HEK293 (cell line): ENCODE data around the gene IL3RA.

Source experiments
- CTCF ChIA-PET: fragments of 350-600 bp; formaldehyde crosslinking; extraction: SDS; loops from one replicate; lab custom pipeline; 2021; ENCODE audit warnings: antibody characterized with exemption; lab: Yijun Ruan, JAX
- POLR2A ChIA-PET: fragments of 300-600 bp; formaldehyde crosslinking; extraction: SDS; loops from one replicate; lab custom pipeline; 2020; ENCODE audit warnings: antibody characterized with exemption, inconsistent platforms; lab: Yijun Ruan, JAX
- H3K27ac ChIP-seq: fragments of 200-500 bp; sonication (Bioruptor generic); 2 replicates; pipeline ENCODE4 v1.5.1; 2014; ENCODE audit warnings: low read depth, low read length, control low read depth, inconsistent platforms; ENCODE audit errors: extremely low read depth
- H3K36me3 ChIP-seq, 2 experiments: fragments of 200-500 bp in 1 of 2; sonication (Bioruptor generic) in 1 of 2; 1 replicate in 1 of 2; 2 replicates in 1 of 2; pipeline ENCODE4 v1.5.1; 2014 to 2017; ENCODE audit warnings: inconsistent platforms in 2 of 2, low read length in 2 of 2; ENCODE audit not compliant: control insufficient read depth in 2 of 2, insufficient read depth in 1 of 2
- H3K4me1 ChIP-seq: fragments of 200-500 bp; sonication (Bioruptor generic); 2 replicates; pipeline ENCODE4 v1.5.1; 2014; ENCODE audit warnings: mild to moderate bottlenecking, low read length, inconsistent platforms; ENCODE audit not compliant: control insufficient read depth, insufficient read depth
- H3K4me3 ChIP-seq: 2 replicates; pipeline ENCODE4 v1.5.1; 2011; ENCODE audit warnings: low read depth, mild to moderate bottlenecking, control low read depth, low read length, moderate library complexity
- H3K9me3 ChIP-seq: fragments of 200-500 bp; sonication (Bioruptor generic); 2 replicates; pipeline ENCODE4 v1.5.1; 2014; ENCODE audit warnings: low read depth, low read length, inconsistent platforms; ENCODE audit not compliant: control insufficient read depth, insufficient read depth
- EGR2 ChIP-seq: fragments of 450-650 bp; formaldehyde crosslinking; IDR thresholded peaks from 2 replicates; pipeline ENCODE4 v1.5.1; 2016; ENCODE audit warnings: low read depth, missing biosample characterization, missing genetic modification characterization
- GLIS2 ChIP-seq: fragments of 450-650 bp; formaldehyde crosslinking; IDR thresholded peaks from 2 replicates; pipeline ENCODE4 v1.5.1; 2016; ENCODE audit warnings: missing biosample characterization, missing genetic modification characterization
- KLF8 ChIP-seq: fragments of 450-650 bp; formaldehyde crosslinking; IDR thresholded peaks from 2 replicates; pipeline ENCODE4 v1.5.1; 2016; ENCODE audit warnings: missing biosample characterization, missing genetic modification characterization
- OSR2 ChIP-seq: fragments of 450-650 bp; formaldehyde crosslinking; IDR thresholded peaks from 2 replicates; pipeline ENCODE4 v1.5.1; 2016; ENCODE audit warnings: missing biosample characterization, missing genetic modification characterization
- PATZ1 ChIP-seq: fragments of 450-650 bp; formaldehyde crosslinking; IDR thresholded peaks from 2 replicates; pipeline ENCODE4 v1.5.1; 2016; ENCODE audit warnings: missing biosample characterization, missing genetic modification characterization
- PRDM1 ChIP-seq: fragments of 450-650 bp; formaldehyde crosslinking; IDR thresholded peaks from 2 replicates; pipeline ENCODE4; 2016; ENCODE audit warnings: missing biosample characterization, missing genetic modification characterization
- ZFHX2 ChIP-seq: fragments of 450-650 bp; formaldehyde crosslinking; conservative IDR thresholded peaks from 2 replicates; pipeline ENCODE4 v1.5.1; 2016; ENCODE audit warnings: missing biosample characterization, missing genetic modification characterization
- ZFP41 ChIP-seq: fragments of 450-650 bp; formaldehyde crosslinking; IDR thresholded peaks from 2 replicates; pipeline ENCODE4 v1.5.1; 2016; ENCODE audit warnings: missing biosample characterization, missing genetic modification characterization, borderline replicate concordance
- ZNF114 ChIP-seq: fragments of 450-650 bp; formaldehyde crosslinking; IDR thresholded peaks from 2 replicates; pipeline ENCODE4 v1.5.0; 2017; ENCODE audit warnings: missing biosample characterization, missing genetic modification characterization
- ZNF24 ChIP-seq: fragments of 450-650 bp; formaldehyde crosslinking; IDR thresholded peaks from 2 replicates; pipeline ENCODE4 v1.5.1; 2016; ENCODE audit warnings: missing biosample characterization, missing genetic modification characterization
- ZNF274 ChIP-seq, 2 experiments: fragments of 200-500 bp in 1 of 2; fragments of 450-650 bp in 1 of 2; sonication (Bioruptor generic) in 1 of 2; formaldehyde crosslinking in 1 of 2; IDR thresholded peaks; 2 replicates each; pipeline versions ENCODE4 v1.5.1 to v1.6.1; 2014 to 2016; ENCODE audit warnings: borderline replicate concordance in 1 of 2, inconsistent platforms in 1 of 2, low read length in 1 of 2, missing biosample characterization in 1 of 2, missing genetic modification characterization in 1 of 2
- ZNF426 ChIP-seq: fragments of 450-650 bp; formaldehyde crosslinking; IDR thresholded peaks from 2 replicates; pipeline ENCODE4 v1.5.1; 2017; ENCODE audit warnings: missing biosample characterization, missing genetic modification characterization, mild to moderate bottlenecking, inconsistent platforms, moderate library complexity
- ZNF48 ChIP-seq: fragments of 450-650 bp; formaldehyde crosslinking; IDR thresholded peaks from 2 replicates; pipeline ENCODE4 v1.5.1; 2016; ENCODE audit warnings: missing biosample characterization, missing genetic modification characterization
- ZNF596 ChIP-seq: fragments of 450-650 bp; IDR thresholded peaks from 2 replicates; pipeline ENCODE4 v1.5.0; 2018; ENCODE audit warnings: missing biosample characterization, mild to moderate bottlenecking, missing genetic modification characterization, moderate library complexity
- ZNF629 ChIP-seq: fragments of 450-650 bp; formaldehyde crosslinking; IDR thresholded peaks from 2 replicates; pipeline ENCODE4 v1.5.1; 2017; ENCODE audit warnings: missing biosample characterization, missing genetic modification characterization
- ZNF658 ChIP-seq: fragments of 450-650 bp; formaldehyde crosslinking; IDR thresholded peaks from 2 replicates; pipeline ENCODE4; 2016; ENCODE audit warnings: missing biosample characterization, missing genetic modification characterization
- ZNF664 ChIP-seq: fragments of 450-650 bp; formaldehyde crosslinking; IDR thresholded peaks from 2 replicates; pipeline ENCODE4 v1.5.1; 2016; ENCODE audit warnings: missing biosample characterization, missing genetic modification characterization
- ZSCAN16 ChIP-seq: fragments of 450-650 bp; formaldehyde crosslinking; IDR thresholded peaks from 2 replicates; pipeline ENCODE4 v1.5.1; 2016; ENCODE audit warnings: missing biosample characterization, missing genetic modification characterization
- TF ChIP-seq, protein P1 (sequence below): fragments of 450-650 bp; formaldehyde crosslinking; IDR thresholded peaks from 2 replicates; pipeline ENCODE4 v1.5.1; 2016; ENCODE audit warnings: missing biosample characterization, missing genetic modification characterization

The IL3RA gene

DNA sequence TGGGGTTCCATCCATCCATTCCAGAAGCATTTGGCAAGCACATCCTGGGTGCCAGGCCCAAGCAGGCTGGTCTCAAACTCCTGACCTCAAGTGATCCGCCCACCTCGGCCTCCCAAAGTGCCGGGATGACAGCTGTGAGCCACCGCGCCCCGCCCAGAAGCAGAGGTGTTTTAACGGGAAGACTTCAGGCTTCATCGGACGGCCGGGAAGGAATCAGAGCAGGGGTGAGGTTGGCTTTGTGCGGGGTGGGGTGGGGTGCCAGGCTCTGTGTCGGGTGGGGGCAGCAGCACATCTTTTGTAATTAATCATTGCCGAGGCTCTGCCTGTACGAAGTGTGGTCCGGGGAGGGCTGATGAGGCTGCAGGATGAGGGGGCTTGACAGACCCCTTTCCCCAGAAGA lies 60.4 kb downstream of the IL3RA start:
- H3K9me3 ChIP-seq, result no peaks in the 10 kb centered on the region
- peak; percentile 44; the same call in 1 of the 2 replicates for TF ChIP-seq EGR2 (tag by site-specific recombination)
- no peak for TF ChIP-seq ZNF114
- ChIA-PET CTCF (no interaction called here), POLR2A (no interaction called here)
- H3K27ac ChIP-seq, result no peak overlapping the region
- H3K4me3 ChIP-seq, result no peak overlapping the region
- peaks cover 30 to 68% of the 10 kb centered on the region in 2 experiments; a peak in 2 of 3 replicates for H3K36me3 ChIP-seq
- H3K4me1 ChIP-seq, result no peaks in the 10 kb centered on the region; the same call in 1 of the 2 replicates

- peaks cover 30 to 70% of the 10 kb centered on the region in 2 experiments; a peak in 2 of 3 replicates for H3K36me3 ChIP-seq
- CTCF ChIA-PET, result no interaction called here
- H3K4me1 ChIP-seq, result no peaks in the 10 kb centered on the region; the same call in 1 of the 2 replicates
- no peaks in the 10 kb centered on the region for H3K9me3 ChIP-seq
- TF ChIP-seq ZFHX2 (tag by site-specific recombination) (no peak), PRDM1 (tag by site-specific recombination) (no peak), ZNF658 (tag by site-specific recombination) (no peak), ZNF664 (no peak), ZNF24 (tag by site-specific recombination) (no peak), KLF8 (tag by site-specific recombination) (no peak), ZSCAN16 (no peak), ZNF274 (IDR thresholded peaks at IDR 0.05; ENCODE audit: low read length) (no peak), ZNF274 (tag by site-specific recombination; IDR thresholded peaks at IDR 0.05; ENCODE audit: borderline replicate concordance) (no peak), PATZ1 (no peak), ZNF48 (tag by site-specific recombination) (no peak), GLIS2 (no peak), ZFP41 (tag by site-specific recombination) (no peak), ZNF629 (tag by site-specific recombination) (no peak), ZNF596 (tag by site-specific recombination) (no peak), OSR2 (tag by site-specific recombination) (no peak), ZNF426 (tag by site-specific recombination) (no peak)
- TF ChIP-seq, protein P1, sequence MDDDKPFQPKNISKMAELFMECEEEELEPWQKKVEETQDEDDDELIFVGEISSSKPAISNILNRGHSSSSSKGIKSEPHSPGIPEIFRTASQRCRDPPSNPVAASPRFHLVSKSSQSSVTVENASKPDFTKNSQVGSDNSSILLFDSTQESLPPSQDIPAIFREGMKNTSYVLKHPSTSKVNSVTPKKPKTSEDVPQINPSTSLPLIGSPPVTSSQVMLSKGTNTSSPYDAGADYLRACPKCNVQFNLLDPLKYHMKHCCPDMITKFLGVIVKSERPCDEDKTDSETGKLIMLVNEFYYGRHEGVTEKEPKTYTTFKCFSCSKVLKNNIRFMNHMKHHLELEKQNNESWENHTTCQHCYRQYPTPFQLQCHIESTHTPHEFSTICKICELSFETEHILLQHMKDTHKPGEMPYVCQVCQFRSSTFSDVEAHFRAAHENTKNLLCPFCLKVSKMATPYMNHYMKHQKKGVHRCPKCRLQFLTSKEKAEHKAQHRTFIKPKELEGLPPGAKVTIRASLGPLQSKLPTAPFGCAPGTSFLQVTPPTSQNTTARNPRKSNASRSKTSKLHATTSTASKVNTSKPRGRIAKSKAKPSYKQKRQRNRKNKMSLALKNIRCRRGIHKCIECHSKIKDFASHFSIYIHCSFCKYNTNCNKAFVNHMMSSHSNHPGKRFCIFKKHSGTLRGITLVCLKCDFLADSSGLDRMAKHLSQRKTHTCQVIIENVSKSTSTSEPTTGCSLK (tag by site-specific recombination), result no peak
- H3K4me3 ChIP-seq, result no peak overlapping the region
- H3K27ac ChIP-seq, result no peak overlapping the region
- POLR2A ChIA-PET, result no interaction called here
Measured at GRCh38 chrX:1397441-1398270, 61.1 kb downstream of the IL3RA start.
